Daoy (cell line): ENCODE results near the gene TCP11X1. TPM values are rescaled to one million over a fixed set of nuclear protein-coding genes. Genes with fewer than 3 reads are reported as not detected.
"Not testable (repeated sequence)": the region's sequence is repeated elsewhere in the genome, so short reads cannot be mapped to it uniquely, and the experiment has no call there.

Source experiments
- DNase-seq: peaks from one replicate; pipeline ENCODE4 v3.0.0-alpha.2; 2015; ENCODE audit warnings: low read depth
- total RNA-seq: library from RNA; depleted of rRNA; stranded (reverse); fragments of >200 nt; shearing (Covaris generic); gene quantifications from 2 replicates; pipeline ENCODE4 v1.2.3, GENCODE V29; 2014; rRNA removed

TCP11X1 gene
- not detected in 2 replicates for total RNA-seq

- not testable (repeated sequence) for DNase-seq
Measured at GRCh38 chrX:102214986-102215385, at the start of gene TCP11X1. TSS of gene TCP11X1 (plus strand) at chrX:102215301.

- no peak for DNase-seq
Measured at GRCh38 chrX:102185967-102186720, 29.0 kb upstream of the TCP11X1 start.

DNA sequence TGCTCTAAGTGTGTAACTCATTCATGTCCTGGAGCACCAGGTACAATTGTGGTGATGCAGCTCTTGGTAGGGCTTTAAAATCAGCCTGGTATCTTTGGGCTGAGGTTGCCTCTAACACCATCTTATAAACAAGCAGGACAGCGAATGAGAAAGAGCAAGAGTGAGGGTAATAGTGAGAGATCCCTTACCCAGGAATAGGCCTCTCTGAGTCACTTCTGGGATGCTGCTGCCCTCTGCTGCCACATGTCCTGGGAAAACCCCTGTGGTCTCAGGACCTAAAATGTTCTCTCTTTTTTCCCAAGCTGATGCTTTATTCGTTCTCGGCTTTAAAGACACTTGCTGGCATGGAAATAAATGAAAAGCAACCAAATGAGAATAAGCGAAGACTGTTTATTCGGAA is 7.2 kb upstream of the TCP11X1 start:
- not testable (repeated sequence) for DNase-seq

GRCh38 chrX:102216497-102216896 is 1.4 kb downstream of the TCP11X1 start:
- DNase-seq = not testable (repeated sequence)

GRCh38 chrX:102235678-102236077 is 20.6 kb downstream of the TCP11X1 start:
- DNase-seq = not testable (repeated sequence)

DNA sequence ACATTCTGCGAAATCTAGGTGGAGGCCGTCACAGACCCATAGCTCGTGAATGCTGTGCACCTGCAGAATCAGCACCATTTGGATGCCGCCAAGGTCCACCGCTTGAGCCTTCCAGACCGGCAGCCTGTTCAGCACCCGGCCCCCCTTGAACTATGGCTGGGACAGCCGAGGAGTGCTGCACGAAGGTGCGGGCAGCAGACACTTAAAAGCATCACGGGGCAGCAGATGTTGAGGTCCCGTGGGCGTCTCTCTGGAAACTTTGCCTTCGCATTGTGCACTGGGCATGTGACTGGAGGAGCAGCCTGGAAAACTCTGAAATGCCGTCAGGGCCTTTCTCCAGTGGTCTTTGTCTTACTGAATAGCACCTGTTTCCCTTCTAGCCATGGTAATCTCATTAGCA is 25.2 kb downstream of the TCP11X1 start:
- not testable (repeated sequence) for DNase-seq

GRCh38 chrX:102246893-102247292 is 31.8 kb downstream of the TCP11X1 start, which contains the start of gene NXF2:
TSS of gene NXF2 (plus strand) at chrX:102247167. CDS start at chrX:102307079, 59,912 bp downstream.
- not testable (repeated sequence) for DNase-seq

DNA sequence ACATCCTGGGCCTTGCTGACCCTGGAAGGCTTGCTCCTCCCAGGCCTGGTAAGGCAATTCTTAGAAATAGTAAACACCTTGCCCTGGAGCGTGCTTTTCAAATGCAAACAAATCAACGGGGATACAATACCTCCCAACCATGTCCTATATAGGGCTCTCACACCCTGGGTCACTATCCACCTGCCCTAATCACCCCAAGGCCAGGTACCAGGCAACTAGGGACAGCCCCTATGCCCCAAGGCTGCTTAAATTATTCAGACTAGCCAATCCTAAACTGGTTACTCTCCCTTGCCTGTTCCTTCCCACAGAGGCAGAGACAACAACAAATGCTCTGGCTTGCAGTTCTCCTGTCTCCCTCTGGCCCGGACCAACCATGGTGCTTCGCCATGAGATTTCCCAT is 57.1 kb downstream of the TCP11X1 start:
- DNase-seq = not testable (repeated sequence)

Other genes starting within 250 kb of the TCP11X1 start
- gene TCEAL2, start 89.6 kb upstream of the TCP11X1 start, total RNA-seq = 9.1 and 16.8 TPM in 2 replicates
- gene TCEAL6, start 72.8 kb upstream of the TCP11X1 start, total RNA-seq = not detected in 2 replicates
- gene BEX5, start 59.3 kb upstream of the TCP11X1 start, total RNA-seq = 2.1 and 6.5 TPM in 2 replicates
- gene NXF2, start 31.9 kb downstream of the TCP11X1 start, total RNA-seq = 1.9 and 3.5 TPM in 2 replicates
- gene NXF2B, start 224.7 kb downstream of the TCP11X1 start, total RNA-seq = 1.9 TPM in 1 of 2 replicates, not detected in the other